H9 (cell line): ENCODE results near the gene AHNAK. TPM values are rescaled to one million over a fixed set of nuclear protein-coding genes. Genes with fewer than 3 reads are reported as not detected.
A peak's percentile ranks its signal among the peaks of the same experiment; 100 is the strongest.

Experiments used
- DNase-seq: peaks from one replicate; pipeline ENCODE4 v3.0.0-alpha.2; 2017
- H2AFZ ChIP-seq: one replicate; pipeline ENCODE4 v1.6.1; 2013; ENCODE audit warnings: mild to moderate bottlenecking, low read length, control low read depth, moderate library complexity
- H2AK5ac ChIP-seq: 2 replicates; pipeline ENCODE4 v1.6.1; 2013; ENCODE audit warnings: low read length, control low read depth, mixed read lengths; ENCODE audit not compliant: insufficient read length
- H2BK120ac ChIP-seq: one replicate; pipeline ENCODE4 v1.6.1; 2013; ENCODE audit warnings: low read depth, mild to moderate bottlenecking, low read length, control low read depth, inconsistent platforms; ENCODE audit not compliant: poor library complexity, severe bottlenecking
- H2BK12ac ChIP-seq: 2 replicates; pipeline ENCODE4 v1.6.1; 2013; ENCODE audit warnings: low read length, control low read depth, mixed read lengths, low read depth; ENCODE audit not compliant: insufficient read length
- H2BK15ac ChIP-seq: 2 replicates; pipeline ENCODE4 v1.6.1; 2013; ENCODE audit warnings: low read depth, low read length, control low read depth
- H2BK20ac ChIP-seq: one replicate; pipeline ENCODE4 v1.6.1; 2013; ENCODE audit warnings: low read depth, mild to moderate bottlenecking, low read length, control low read depth, inconsistent platforms; ENCODE audit not compliant: poor library complexity, severe bottlenecking
- H2BK5ac ChIP-seq: 2 replicates; pipeline ENCODE4 v1.6.1; 2013; ENCODE audit warnings: low read length, control low read depth, mixed read lengths; ENCODE audit not compliant: insufficient read length
- H3K14ac ChIP-seq: 2 replicates; pipeline ENCODE4 v1.6.1; 2013; ENCODE audit warnings: low read length, control low read depth; ENCODE audit not compliant: insufficient read depth
- H3K18ac ChIP-seq: 2 replicates; pipeline ENCODE4 v1.6.1; 2013; ENCODE audit warnings: low read depth, mild to moderate bottlenecking, mixed read lengths, low read length, control low read depth; ENCODE audit not compliant: insufficient read length
- H3K23ac ChIP-seq: 2 replicates; pipeline ENCODE4 v1.6.1; 2013; ENCODE audit warnings: low read length, control low read depth, mixed read lengths, low read depth; ENCODE audit not compliant: insufficient read length
- H3K23me2 ChIP-seq: 2 replicates; pipeline ENCODE4 v1.6.1; 2013; ENCODE audit warnings: low read depth, mild to moderate bottlenecking, mixed read lengths, low read length, control low read depth; ENCODE audit not compliant: insufficient read length, poor library complexity, severe bottlenecking
- H3K27ac ChIP-seq: 2 replicates; pipeline ENCODE4 v1.5.1; 2013; ENCODE audit warnings: low read length, control low read depth, mixed read lengths, low read depth; ENCODE audit not compliant: insufficient read length
- H3K27me3 ChIP-seq: 2 replicates; pipeline ENCODE4 v1.6.1; 2013; ENCODE audit warnings: low read length, control low read depth, inconsistent platforms; ENCODE audit not compliant: insufficient read depth
- H3K4ac ChIP-seq: 2 replicates; pipeline ENCODE4 v1.6.1; 2013; ENCODE audit warnings: low read depth, mild to moderate bottlenecking, control low read depth, inconsistent platforms, low read length, moderate library complexity
- H3K4me1 ChIP-seq: 2 replicates; pipeline ENCODE4 v1.6.1; 2013; ENCODE audit warnings: low read length, control low read depth, inconsistent platforms; ENCODE audit not compliant: insufficient read depth
- H3K4me2 ChIP-seq: 2 replicates; pipeline ENCODE4 v1.6.1; 2013; ENCODE audit warnings: low read length, control low read depth, mixed read lengths; ENCODE audit not compliant: insufficient read length, insufficient read depth
- H3K56ac ChIP-seq: 2 replicates; pipeline ENCODE4 v1.6.1; 2013; ENCODE audit warnings: low read depth, mild to moderate bottlenecking, mixed read lengths, low read length, control low read depth; ENCODE audit not compliant: insufficient read length
- H3K79me1 ChIP-seq: 2 replicates; pipeline ENCODE4 v1.6.1; 2013; ENCODE audit warnings: low read depth, mild to moderate bottlenecking, moderate library complexity, low read length, control low read depth, inconsistent platforms; ENCODE audit not compliant: insufficient read depth, poor library complexity, severe bottlenecking
- H3K79me2 ChIP-seq: 2 replicates; pipeline ENCODE4 v1.6.1; 2013; ENCODE audit warnings: low read length, control low read depth, inconsistent platforms; ENCODE audit not compliant: insufficient read depth
- H3K9ac ChIP-seq: 2 replicates; pipeline ENCODE4 v1.6.1; 2013; ENCODE audit warnings: low read length, control low read depth, mixed read lengths; ENCODE audit not compliant: insufficient read length; ENCODE audit errors: extremely low read depth
- H3K9me3 ChIP-seq: one replicate; pipeline ENCODE4 v1.6.1; 2013; ENCODE audit warnings: low read depth, low read length, inconsistent platforms; ENCODE audit not compliant: control insufficient read depth
- H3T11ph ChIP-seq: one replicate; pipeline ENCODE4 v1.6.1; 2013; ENCODE audit warnings: mild to moderate bottlenecking, low read length, control low read depth, inconsistent platforms
- H4K20me1 ChIP-seq: one replicate; pipeline ENCODE4 v1.6.1; 2013; ENCODE audit not compliant: control insufficient read depth, insufficient read length, insufficient read depth
- H4K5ac ChIP-seq: 2 replicates; pipeline ENCODE4 v1.6.1; 2013; ENCODE audit warnings: low read depth, mild to moderate bottlenecking, mixed read lengths, low read length, control low read depth; ENCODE audit not compliant: insufficient read length
- H4K8ac ChIP-seq: replicated peaks from 2 replicates; pipeline ENCODE4 v1.6.1; 2013; ENCODE audit warnings: low read length, control low read depth, mixed read lengths, low read depth; ENCODE audit not compliant: insufficient read length
- H4K91ac ChIP-seq: 2 replicates; pipeline ENCODE4 v1.6.1; 2013; ENCODE audit warnings: low read depth, mild to moderate bottlenecking, moderate library complexity, mixed read lengths, low read length, control low read depth; ENCODE audit not compliant: insufficient read length
- H3K27ac Mint-ChIP-seq, 3 experiments: 2 replicates in 2 of 3; 3 replicates in 1 of 3; pipeline ENCODE4 v1.8.0; 2020 to 2021; ENCODE audit warnings: mixed read lengths in 3 of 3, mild to moderate bottlenecking in 1 of 3, moderate library complexity in 1 of 3
- H3K27me3 Mint-ChIP-seq: 2 replicates; pipeline ENCODE4 v1.8.0; 2021; ENCODE audit warnings: low read depth, mild to moderate bottlenecking, moderate library complexity, mixed read lengths
- H3K36me3 Mint-ChIP-seq, 3 experiments: 2 replicates in 2 of 3; 3 replicates in 1 of 3; pipeline ENCODE4 v1.8.0; 2020 to 2021; ENCODE audit warnings: low read depth in 3 of 3, mixed read lengths in 3 of 3; ENCODE audit not compliant: insufficient read depth in 1 of 3
- H3K4me1 Mint-ChIP-seq, 2 experiments: 2 replicates each; pipeline ENCODE4 v1.8.0; 2020; ENCODE audit warnings: mixed read lengths in 2 of 2
- H3K4me3 Mint-ChIP-seq, 2 experiments: 2 replicates in 1 of 2; 3 replicates in 1 of 2; pipeline ENCODE4 v1.8.0; 2020 to 2021; ENCODE audit warnings: mild to moderate bottlenecking in 2 of 2, mixed read lengths in 2 of 2, moderate library complexity in 1 of 2
- H3K9me3 Mint-ChIP-seq, 2 experiments: 2 replicates in 1 of 2; 3 replicates in 1 of 2; pipeline ENCODE4 v1.8.0; 2020; ENCODE audit warnings: mild to moderate bottlenecking in 2 of 2, mixed read lengths in 2 of 2, moderate library complexity in 1 of 2
- WGBS: extraction: QIAGEN DNeasy Blood & Tissue Kit; methylation state at CpG from one replicate; pipeline ENCODE4 v1.1.7; 2013; ENCODE audit warnings: missing lambda C conversion rate, low lambda C conversion rate, mixed read lengths; ENCODE audit not compliant: insufficient read length; ENCODE audit errors: extremely low coverage; 5-methylcytosine and 5-hydroxymethylcytosine counted together
- total RNA-seq: library from RNA; stranded (reverse); gene quantifications from 2 replicates; pipeline ENCODE4 v1.2.1, GENCODE V29; 2021
- TF ChIP-seq, protein P1 (sequence below): fragments of 200-600 bp; sonication (generic); conservative IDR thresholded peaks from 3 replicates; pipeline ENCODE4 v1.8.0; 2021; ENCODE audit warnings: antibody characterized with exemption, mild to moderate bottlenecking

The AHNAK gene
- total RNA-seq, 1 experiment from 2014 or later, result 15.2 TPM

- H3K4me1 Mint-ChIP-seq, result no peaks in the 10 kb centered on the region
- peaks cover 3 to 54% (median 50%) of the 10 kb centered on the region in 3 experiments; a peak in 6 of 7 replicates for H3K36me3 Mint-ChIP-seq
- Histone ChIP-seq H3K79me1 (peaks cover 3% of the 10 kb centered on the region), H2BK120ac (no peak overlapping the region), H3K4me1 (no peaks in the 10 kb centered on the region), H3K9ac (no peak overlapping the region), H3K27ac (no peak overlapping the region), H4K20me1 (no peaks in the 10 kb centered on the region), H2BK20ac (no peak overlapping the region), H4K5ac (no peak overlapping the region), H3K4ac (no peak overlapping the region), H2AFZ (no peak overlapping the region), H3K79me2 (no peaks in the 10 kb centered on the region), H3K23me2 (no peaks in the 10 kb centered on the region), H3K18ac (no peak overlapping the region), H2BK5ac (no peak overlapping the region), H3K56ac (no peak overlapping the region), H3K23ac (no peak overlapping the region), H3K14ac (no peak overlapping the region), H3K4me2 (no peak overlapping the region), H2BK12ac (no peak overlapping the region), H2AK5ac (no peak overlapping the region), H4K8ac (no peak overlapping the region), H3T11ph (no peak overlapping the region), H4K91ac (no peak overlapping the region), H2BK15ac (no peak overlapping the region), H3K9me3 (no peaks in the 10 kb centered on the region), H3K27me3 (no peaks in the 10 kb centered on the region)
- WGBS, result no CpG with 5 or more reads among the region's 18 CpGs
- no peak overlapping the region; a peak in 1 of 5 replicates for H3K4me3 Mint-ChIP-seq
- TF ChIP-seq, protein P1, sequence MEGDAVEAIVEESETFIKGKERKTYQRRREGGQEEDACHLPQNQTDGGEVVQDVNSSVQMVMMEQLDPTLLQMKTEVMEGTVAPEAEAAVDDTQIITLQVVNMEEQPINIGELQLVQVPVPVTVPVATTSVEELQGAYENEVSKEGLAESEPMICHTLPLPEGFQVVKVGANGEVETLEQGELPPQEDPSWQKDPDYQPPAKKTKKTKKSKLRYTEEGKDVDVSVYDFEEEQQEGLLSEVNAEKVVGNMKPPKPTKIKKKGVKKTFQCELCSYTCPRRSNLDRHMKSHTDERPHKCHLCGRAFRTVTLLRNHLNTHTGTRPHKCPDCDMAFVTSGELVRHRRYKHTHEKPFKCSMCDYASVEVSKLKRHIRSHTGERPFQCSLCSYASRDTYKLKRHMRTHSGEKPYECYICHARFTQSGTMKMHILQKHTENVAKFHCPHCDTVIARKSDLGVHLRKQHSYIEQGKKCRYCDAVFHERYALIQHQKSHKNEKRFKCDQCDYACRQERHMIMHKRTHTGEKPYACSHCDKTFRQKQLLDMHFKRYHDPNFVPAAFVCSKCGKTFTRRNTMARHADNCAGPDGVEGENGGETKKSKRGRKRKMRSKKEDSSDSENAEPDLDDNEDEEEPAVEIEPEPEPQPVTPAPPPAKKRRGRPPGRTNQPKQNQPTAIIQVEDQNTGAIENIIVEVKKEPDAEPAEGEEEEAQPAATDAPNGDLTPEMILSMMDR, result no peak
- no peak for DNase-seq
- H3K9me3 Mint-ChIP-seq, result no peaks in the 10 kb centered on the region
- no peaks in the 10 kb centered on the region for H3K27me3 Mint-ChIP-seq
- peak overlapping the region in 1 of 3 experiments; percentile 1; a peak in 1 of 7 replicates for H3K27ac Mint-ChIP-seq
Observed at GRCh38 chr11:62580959-62581715, 34.5 kb upstream of the AHNAK start.
